Suprapubic skin (tissue), 4 donors: ENCODE data around the gene CREB3L4.

ENCODE experiments used
- EP300 ChIP-seq: sonication (generic); formaldehyde crosslinking; IDR thresholded peaks from one replicate; pipeline ENCODE4 v1.6.1; 2017; ENCODE audit warnings: antibody characterized with exemption
- POLR2A ChIP-seq, 2 donors: fragments of 450-650 bp; IDR thresholded peaks; one replicate each; pipeline ENCODE4 v1.6.1; 2017; ENCODE audit warnings: antibody characterized with exemption in 2 of 2, mild to moderate bottlenecking in 2 of 2, moderate library complexity in 2 of 2
- POLR2AphosphoS5 ChIP-seq, 3 donors: sonication (generic); formaldehyde crosslinking; IDR thresholded peaks; one replicate each; pipeline ENCODE4 v1.6.1; 2017; ENCODE audit warnings: antibody characterized with exemption in 3 of 3
- TF ChIP-seq, protein P1 (sequence below), 2 donors: fragments of 200-600 bp in 1 of 2; fragments of 450-650 bp in 1 of 2; sonication (generic) in 1 of 2; IDR thresholded peaks; one replicate each; pipeline ENCODE4 v1.5.1; 2016 to 2019; ENCODE audit warnings: antibody characterized with exemption in 2 of 2, mild to moderate bottlenecking in 1 of 2, moderate library complexity in 1 of 2

DNA sequence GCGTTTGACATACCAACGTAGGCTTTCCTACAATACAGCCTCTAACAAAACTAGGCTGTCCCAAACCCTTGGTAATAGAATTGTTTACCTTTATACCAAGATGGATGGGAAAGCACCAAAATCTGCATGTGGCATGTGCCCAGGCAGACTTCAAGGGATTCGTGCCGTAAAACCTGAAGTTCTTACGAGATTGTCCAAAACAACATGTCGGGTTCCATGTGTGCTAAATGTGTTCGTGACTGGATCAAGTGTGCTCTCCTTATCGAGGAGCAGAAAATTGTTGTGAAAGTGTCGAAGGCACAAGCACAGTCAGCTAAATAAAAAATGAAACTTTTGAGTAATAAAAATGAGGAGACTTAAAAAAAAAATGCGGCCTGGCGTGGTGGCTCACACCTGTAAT lies 27.9 kb downstream of the CREB3L4 start:
- TF ChIP-seq POLR2AphosphoS5 (IDR thresholded peaks at IDR 0.05) (no peak), POLR2A (IDR thresholded peaks at IDR 0.05) (no peak), EP300 (no peak)
- TF ChIP-seq, protein P1, sequence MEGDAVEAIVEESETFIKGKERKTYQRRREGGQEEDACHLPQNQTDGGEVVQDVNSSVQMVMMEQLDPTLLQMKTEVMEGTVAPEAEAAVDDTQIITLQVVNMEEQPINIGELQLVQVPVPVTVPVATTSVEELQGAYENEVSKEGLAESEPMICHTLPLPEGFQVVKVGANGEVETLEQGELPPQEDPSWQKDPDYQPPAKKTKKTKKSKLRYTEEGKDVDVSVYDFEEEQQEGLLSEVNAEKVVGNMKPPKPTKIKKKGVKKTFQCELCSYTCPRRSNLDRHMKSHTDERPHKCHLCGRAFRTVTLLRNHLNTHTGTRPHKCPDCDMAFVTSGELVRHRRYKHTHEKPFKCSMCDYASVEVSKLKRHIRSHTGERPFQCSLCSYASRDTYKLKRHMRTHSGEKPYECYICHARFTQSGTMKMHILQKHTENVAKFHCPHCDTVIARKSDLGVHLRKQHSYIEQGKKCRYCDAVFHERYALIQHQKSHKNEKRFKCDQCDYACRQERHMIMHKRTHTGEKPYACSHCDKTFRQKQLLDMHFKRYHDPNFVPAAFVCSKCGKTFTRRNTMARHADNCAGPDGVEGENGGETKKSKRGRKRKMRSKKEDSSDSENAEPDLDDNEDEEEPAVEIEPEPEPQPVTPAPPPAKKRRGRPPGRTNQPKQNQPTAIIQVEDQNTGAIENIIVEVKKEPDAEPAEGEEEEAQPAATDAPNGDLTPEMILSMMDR (IDR thresholded peaks at IDR 0.05): no peak
